Spinal cord (tissue), 10 donors: ENCODE data around the gene KLC3. TPM values are rescaled to one million over a fixed set of nuclear protein-coding genes. Genes with fewer than 3 reads are reported as not detected.

Source experiments
- DNase-seq, 6 donors: peaks; one replicate each; pipeline versions ENCODE4 v3.0.0 to v3.0.0-alpha.2; 2013 to 2015; ENCODE audit warnings: low spot score in 6 of 6, low read depth in 4 of 6
- H3K27ac ChIP-seq: one replicate; pipeline ENCODE4 v1.5.1; 2013; ENCODE audit warnings: low read depth, low read length, control low read depth
- H3K27me3 ChIP-seq: one replicate; pipeline ENCODE4 v1.6.1; 2013; ENCODE audit warnings: low read length; ENCODE audit not compliant: control insufficient read depth, insufficient read depth
- H3K36me3 ChIP-seq: one replicate; pipeline ENCODE4 v1.6.1; 2013; ENCODE audit warnings: low read length; ENCODE audit not compliant: control insufficient read depth, insufficient read depth
- H3K4me1 ChIP-seq: one replicate; pipeline ENCODE4 v1.6.1; 2013; ENCODE audit warnings: low read length; ENCODE audit not compliant: control insufficient read depth, insufficient read depth
- H3K4me3 ChIP-seq: one replicate; pipeline ENCODE4 v1.5.1; 2013; ENCODE audit warnings: low read depth, low read length, control low read depth
- H3K9me3 ChIP-seq: one replicate; pipeline ENCODE4 v1.6.1; 2013; ENCODE audit warnings: low read length; ENCODE audit not compliant: control insufficient read depth, insufficient read depth
- WGBS: methylation state at CpG from one replicate; pipeline ENCODE4 v1.1.5; 2013; ENCODE audit warnings: missing lambda C conversion rate; ENCODE audit not compliant: insufficient coverage; 5-methylcytosine and 5-hydroxymethylcytosine counted together
- polyA plus RNA-seq, 2 donors: library from polyadenylated mRNA; unstranded; fragments of 120-200 nt; gene quantifications; one replicate each; pipeline ENCODE4 v1.2.1, GENCODE V29; 2013; ENCODE audit not compliant: insufficient read length in 2 of 2
- total RNA-seq, 2 donors: library from RNA; depleted of rRNA in 1 of 2; stranded (reverse); fragments of 120-200 nt in 1 of 2; fragments of >200 nt in 1 of 2; gene quantifications; one replicate each; pipeline versions ENCODE4 v1.2.3 to v1.2.4, GENCODE V29; 2013 to 2014
- donor health status: healthy.

The KLC3 gene
- total and polyA plus RNA-seq, 4 donors = 0.17 to 1.4 (median 0.77) TPM

- Histone ChIP-seq H3K4me1 (no peaks in the 10 kb centered on the region), H3K27me3 (peaks cover 11% of the 10 kb centered on the region), H3K36me3 (peaks cover 82% of the 10 kb centered on the region), H3K4me3 (no peak overlapping the region), H3K27ac (no peak overlapping the region), H3K9me3 (no peaks in the 10 kb centered on the region)
- 93% methylated on average over 14 of the region's 15 CpGs for WGBS
- DNase-seq = no peak
These were observed 11.5 kb downstream of the KLC3 start for GRCh38 chr19:45352062-45352461.

GRCh38 chr19:45352471-45352870 is 11.9 kb downstream of the KLC3 start:
- no peak for DNase-seq
- no peak overlapping the region for H3K27ac ChIP-seq

GRCh38 chr19:45352914-45353796 is 12.6 kb downstream of the KLC3 start:
- no peaks in the 10 kb centered on the region for H3K4me1 ChIP-seq
- WGBS = 95% methylated on average over 20 of the region's 20 CpGs
- H3K27me3 ChIP-seq = peaks cover 1% of the 10 kb centered on the region
- no peak for DNase-seq
- no peak overlapping the region for H3K4me3 ChIP-seq
- peaks cover 89% of the 10 kb centered on the region for H3K36me3 ChIP-seq
- no peak overlapping the region for H3K27ac ChIP-seq
- no peaks in the 10 kb centered on the region for H3K9me3 ChIP-seq

More at GRCh38 chr19:45352471-45352870, 11.9 kb downstream of the KLC3 start:
- Histone ChIP-seq H3K27me3 (peaks cover 8% of the 10 kb centered on the region), H3K4me3 (no peak overlapping the region), H3K4me1 (no peaks in the 10 kb centered on the region), H3K36me3 (peaks cover 86% of the 10 kb centered on the region), H3K9me3 (no peaks in the 10 kb centered on the region)
- 85% methylated on average over 15 of the region's 20 CpGs for WGBS

GRCh38 chr19:45354241-45354842 is 13.8 kb downstream of the KLC3 start:
- Histone ChIP-seq H3K4me3 (no peak overlapping the region), H3K27me3 (no peaks in the 10 kb centered on the region), H3K27ac (no peak overlapping the region), H3K36me3 (peaks cover 99% of the 10 kb centered on the region), H3K9me3 (no peaks in the 10 kb centered on the region), H3K4me1 (no peaks in the 10 kb centered on the region)
- WGBS = 99% methylated on average over 9 of the region's 11 CpGs
- DNase-seq = no peak

- no peaks in the 10 kb centered on the region for H3K9me3 ChIP-seq
- H3K27ac ChIP-seq = no peak overlapping the region
- H3K27me3 ChIP-seq = no peaks in the 10 kb centered on the region
- no peak overlapping the region for H3K4me3 ChIP-seq
- WGBS = 93% methylated on average over 9 of the region's 9 CpGs
- no peaks in the 10 kb centered on the region for H3K4me1 ChIP-seq
- H3K36me3 ChIP-seq = peaks cover 96% of the 10 kb centered on the region
- no peak for DNase-seq
These were observed 14.9 kb downstream of the KLC3 start for GRCh38 chr19:45355402-45355801.

GRCh38 chr19:45355910-45356309 is 15.4 kb downstream of the KLC3 start:
- H3K4me1 ChIP-seq = no peaks in the 10 kb centered on the region
- H3K4me3 ChIP-seq = no peak overlapping the region
- peaks cover 94% of the 10 kb centered on the region for H3K36me3 ChIP-seq
- 98% methylated on average over 9 of the region's 9 CpGs for WGBS
- no peaks in the 10 kb centered on the region for H3K27me3 ChIP-seq
- H3K27ac ChIP-seq = no peak overlapping the region
- no peak for DNase-seq
- H3K9me3 ChIP-seq = no peaks in the 10 kb centered on the region

GRCh38 chr19:45356760-45357444 is 16.4 kb downstream of the KLC3 start:
- Histone ChIP-seq H3K4me3 (no peak overlapping the region), H3K27ac (no peak overlapping the region), H3K36me3 (peaks cover 94% of the 10 kb centered on the region), H3K4me1 (no peaks in the 10 kb centered on the region), H3K9me3 (no peaks in the 10 kb centered on the region), H3K27me3 (no peaks in the 10 kb centered on the region)
- DNase-seq = no peak
- 83% methylated on average over 15 of the region's 20 CpGs for WGBS

- Histone ChIP-seq H3K4me1 (no peaks in the 10 kb centered on the region), H3K4me3 (no peak overlapping the region), H3K9me3 (no peaks in the 10 kb centered on the region), H3K36me3 (peaks cover 94% of the 10 kb centered on the region), H3K27ac (no peak overlapping the region), H3K27me3 (no peaks in the 10 kb centered on the region)
- WGBS = 88% methylated on average over 6 of the region's 11 CpGs
- no peak for DNase-seq
These were observed 16.9 kb downstream of the KLC3 start for GRCh38 chr19:45357445-45357783.

- no peak for DNase-seq
- no peaks in the 10 kb centered on the region for H3K9me3 ChIP-seq
- no peaks in the 10 kb centered on the region for H3K27me3 ChIP-seq
- H3K36me3 ChIP-seq = peaks cover 94% of the 10 kb centered on the region
- no peaks in the 10 kb centered on the region for H3K4me1 ChIP-seq
- no peak overlapping the region for H3K27ac ChIP-seq
- no peak overlapping the region for H3K4me3 ChIP-seq
- WGBS = 94% methylated on average over 10 of the region's 12 CpGs
These were observed 17.8 kb downstream of the KLC3 start for GRCh38 chr19:45358213-45358792.
